AG09309 (cell line): Measurements from ENCODE around the gene DARS1.

ENCODE experiments used
- DNase-seq: peaks from one replicate; pipeline ENCODE4 v3.0.0-alpha.2; 2010; ENCODE audit warnings: low read depth
- H3K4me3 ChIP-seq: 2 replicates; pipeline ENCODE4 v1.5.1; 2011; ENCODE audit warnings: mild to moderate bottlenecking, low read depth, low read length, moderate library complexity; ENCODE audit not compliant: control insufficient read depth
- CTCF ChIP-seq: IDR thresholded peaks from 2 replicates; pipeline ENCODE4 v1.5.1; 2011; ENCODE audit warnings: mild to moderate bottlenecking, low read depth, low read length, inconsistent platforms; ENCODE audit not compliant: insufficient read depth, control insufficient read depth; ENCODE audit errors: missing control alignments

The DARS1 gene

GRCh38 chr2:136012315-136012714 is 26.9 kb upstream of the DARS1 start:
- TF ChIP-seq CTCF: no peak
- no peak for DNase-seq
- no peak overlapping the region for H3K4me3 ChIP-seq

GRCh38 chr2:136010126-136010525 is 24.7 kb upstream of the DARS1 start:
- no peak for DNase-seq
- TF ChIP-seq CTCF: no peak

GRCh38 chr2:136008205-136008865 is 22.9 kb upstream of the DARS1 start:
- no peak overlapping the region for H3K4me3 ChIP-seq
- DNase-seq: no peak
- TF ChIP-seq CTCF: no peak

More at GRCh38 chr2:136010126-136010525, 24.7 kb upstream of the DARS1 start:
- no peak overlapping the region for H3K4me3 ChIP-seq

GRCh38 chr2:136006658-136007057 is 21.2 kb upstream of the DARS1 start:
- TF ChIP-seq CTCF: no peak
- DNase-seq: no peak
- no peak overlapping the region for H3K4me3 ChIP-seq

- DNase-seq: no peak
These were observed 20.2 kb upstream of the DARS1 start for GRCh38 chr2:136005462-136006196.

GRCh38 chr2:136004965-136005364 is 19.5 kb upstream of the DARS1 start:
- no peak for DNase-seq
- H3K4me3 ChIP-seq: no peak overlapping the region
- TF ChIP-seq CTCF: no peak

More at GRCh38 chr2:136005462-136006196, 20.2 kb upstream of the DARS1 start:
- H3K4me3 ChIP-seq: no peak overlapping the region
- TF ChIP-seq CTCF: no peak

GRCh38 chr2:136001131-136001530 is 15.7 kb upstream of the DARS1 start:
- no peak overlapping the region for H3K4me3 ChIP-seq
- no peak for DNase-seq
- no peak for TF ChIP-seq CTCF
